Spinal cord (tissue), 10 donors: ENCODE data around the gene TBX2. TPM values are rescaled to one million over a fixed set of nuclear protein-coding genes. Genes with fewer than 3 reads are reported as not detected.

Experiments
- DNase-seq, 6 donors: peaks; one replicate each; pipeline versions ENCODE4 v3.0.0 to v3.0.0-alpha.2; 2013 to 2015; ENCODE audit warnings: low spot score in 6 of 6, low read depth in 4 of 6
- H3K27ac ChIP-seq: one replicate; pipeline ENCODE4 v1.5.1; 2013; ENCODE audit warnings: low read depth, low read length, control low read depth
- H3K27me3 ChIP-seq: one replicate; pipeline ENCODE4 v1.6.1; 2013; ENCODE audit warnings: low read length; ENCODE audit not compliant: control insufficient read depth, insufficient read depth
- H3K36me3 ChIP-seq: one replicate; pipeline ENCODE4 v1.6.1; 2013; ENCODE audit warnings: low read length; ENCODE audit not compliant: control insufficient read depth, insufficient read depth
- H3K4me1 ChIP-seq: one replicate; pipeline ENCODE4 v1.6.1; 2013; ENCODE audit warnings: low read length; ENCODE audit not compliant: control insufficient read depth, insufficient read depth
- H3K4me3 ChIP-seq: one replicate; pipeline ENCODE4 v1.5.1; 2013; ENCODE audit warnings: low read depth, low read length, control low read depth
- H3K9me3 ChIP-seq: one replicate; pipeline ENCODE4 v1.6.1; 2013; ENCODE audit warnings: low read length; ENCODE audit not compliant: control insufficient read depth, insufficient read depth
- WGBS: methylation state at CpG from one replicate; pipeline ENCODE4 v1.1.5; 2013; ENCODE audit warnings: missing lambda C conversion rate; ENCODE audit not compliant: insufficient coverage; 5-methylcytosine and 5-hydroxymethylcytosine counted together
- polyA plus RNA-seq, 2 donors: library from polyadenylated mRNA; unstranded; fragments of 120-200 nt; gene quantifications; one replicate each; pipeline ENCODE4 v1.2.1, GENCODE V29; 2013; ENCODE audit not compliant: insufficient read length in 2 of 2
- total RNA-seq, 2 donors: library from RNA; depleted of rRNA in 1 of 2; stranded (reverse); fragments of 120-200 nt in 1 of 2; fragments of >200 nt in 1 of 2; gene quantifications; one replicate each; pipeline versions ENCODE4 v1.2.3 to v1.2.4, GENCODE V29; 2013 to 2014
- donor health status: healthy.

TBX2 gene
- total and polyA plus RNA-seq, 4 donors: 4.0 to 13.1 (median 10.3) TPM

- Histone ChIP-seq H3K4me1 (peaks cover 79% of the 10 kb centered on the region), H3K27ac (no peak overlapping the region), H3K4me3 (peak overlapping the region; percentile 59), H3K9me3 (no peaks in the 10 kb centered on the region), H3K36me3 (no peaks in the 10 kb centered on the region), H3K27me3 (peaks cover 97% of the 10 kb centered on the region)
- DNase-seq: no peak
- under 1% methylated on average over 90 of the region's 90 CpGs for WGBS
Measured at GRCh38 chr17:61400066-61400716, 548 bp downstream of the TBX2 start.

GRCh38 chr17:61400717-61401388 lies 1.2 kb downstream of the TBX2 start:
- Histone ChIP-seq H3K27me3 (peaks cover 97% of the 10 kb centered on the region), H3K4me3 (peak overlapping the region; percentile 59), H3K9me3 (no peaks in the 10 kb centered on the region), H3K4me1 (peaks cover 77% of the 10 kb centered on the region), H3K27ac (peak overlapping the region; percentile 47), H3K36me3 (no peaks in the 10 kb centered on the region)
- under 1% methylated on average over 44 of the region's 45 CpGs for WGBS
- DNase-seq: peak in 1 of 6 donors; percentile 41

GRCh38 chr17:61401389-61402072 lies 1.9 kb downstream of the TBX2 start:
- H3K4me3 ChIP-seq: peak overlapping the region; percentile 59
- peak overlapping the region; percentile 47 for H3K27ac ChIP-seq
- H3K36me3 ChIP-seq: no peaks in the 10 kb centered on the region
- 15% methylated on average over 20 of the region's 25 CpGs for WGBS
- DNase-seq: no peak
- peaks cover 76% of the 10 kb centered on the region for H3K4me1 ChIP-seq
- H3K27me3 ChIP-seq: peaks cover 97% of the 10 kb centered on the region
- no peaks in the 10 kb centered on the region for H3K9me3 ChIP-seq

- Histone ChIP-seq H3K9me3 (no peaks in the 10 kb centered on the region), H3K27me3 (peaks cover 97% of the 10 kb centered on the region), H3K4me3 (peak overlapping the region; percentile 59), H3K27ac (peak overlapping the region; percentile 47), H3K4me1 (peaks cover 74% of the 10 kb centered on the region), H3K36me3 (no peaks in the 10 kb centered on the region)
- WGBS: 18% methylated on average over 9 of the region's 11 CpGs
- no peak for DNase-seq
Measured at GRCh38 chr17:61402073-61402541, 2.5 kb downstream of the TBX2 start.

GRCh38 chr17:61402978-61403800 lies 3.5 kb downstream of the TBX2 start:
- peak in 2 of 6 donors; percentile 71 to 72 for DNase-seq
- Histone ChIP-seq H3K9me3 (no peaks in the 10 kb centered on the region), H3K36me3 (peaks cover 2% of the 10 kb centered on the region), H3K4me1 (peaks cover 74% of the 10 kb centered on the region), H3K4me3 (peak overlapping the region; percentile 34), H3K27ac (peak overlapping the region; percentile 47), H3K27me3 (peaks cover 98% of the 10 kb centered on the region)
- WGBS: 4% methylated on average over 50 of the region's 55 CpGs

- 2% methylated on average over 66 of the region's 66 CpGs for WGBS
- Histone ChIP-seq H3K27ac (peak overlapping the region; percentile 47), H3K27me3 (peaks cover 98% of the 10 kb centered on the region), H3K4me1 (peaks cover 76% of the 10 kb centered on the region), H3K9me3 (no peaks in the 10 kb centered on the region), H3K36me3 (peaks cover 2% of the 10 kb centered on the region), H3K4me3 (peak overlapping the region; percentile 34)
- DNase-seq: peak in 2 of 6 donors; percentile 47 to 67
Measured at GRCh38 chr17:61403801-61404662, 4.4 kb downstream of the TBX2 start.

GRCh38 chr17:61404663-61404912 lies 4.9 kb downstream of the TBX2 start:
- Histone ChIP-seq H3K27me3 (peaks cover 96% of the 10 kb centered on the region), H3K4me3 (peak overlapping the region; percentile 34), H3K36me3 (peaks cover 2% of the 10 kb centered on the region), H3K9me3 (no peaks in the 10 kb centered on the region), H3K27ac (peak overlapping the region; percentile 47), H3K4me1 (peaks cover 75% of the 10 kb centered on the region)
- WGBS: 2% methylated on average over 27 of the region's 27 CpGs
- no peak for DNase-seq

GRCh38 chr17:61404913-61405685 lies 5.5 kb downstream of the TBX2 start:
- H3K4me3 ChIP-seq: peak overlapping the region; percentile 34
- WGBS: 3% methylated on average over 71 of the region's 71 CpGs
- H3K4me1 ChIP-seq: peaks cover 79% of the 10 kb centered on the region
- peaks cover 98% of the 10 kb centered on the region for H3K27me3 ChIP-seq
- no peaks in the 10 kb centered on the region for H3K9me3 ChIP-seq
- peak in 1 of 6 donors; percentile 38 for DNase-seq
- peak overlapping the region; percentile 25 for H3K27ac ChIP-seq
- peaks cover 2% of the 10 kb centered on the region for H3K36me3 ChIP-seq
